WTC11 (cell line): ENCODE results near the gene AKIRIN2. TPM values are rescaled to one million over a fixed set of nuclear protein-coding genes. Genes with fewer than 3 reads are reported as not detected.

Experiments
- ATAC-seq: fragments of 200-7000 bp; cut with Tn5 transposase; 2 replicates; pipeline ENCODE4 v1.10.0; 2021; ENCODE audit warnings: mild to moderate bottlenecking, moderate library complexity
- CTCF ChIA-PET: fragments of 300-600 bp; sonication (Branson Sonifier 250); formaldehyde crosslinking; loops from one replicate; lab custom pipeline; 2021; ENCODE audit warnings: antibody characterized with exemption; lab: Charles Lee
- POLR2A ChIA-PET: fragments of 350-600 bp; sonication (Branson Sonifier 250); formaldehyde crosslinking; loops from one replicate; lab custom pipeline; 2021; ENCODE audit warnings: antibody characterized with exemption; lab: Charles Lee
- DNase-seq: peaks from one replicate; pipeline ENCODE4 v3.0.0; 2021; ENCODE audit warnings: low spot score
- H3K27ac Mint-ChIP-seq: 2 replicates; pipeline ENCODE4 v1.8.0; 2021; ENCODE audit warnings: mixed read lengths
- H3K27me3 Mint-ChIP-seq: 2 replicates; pipeline ENCODE4 v1.8.0; 2021; ENCODE audit warnings: low read depth, mild to moderate bottlenecking, moderate library complexity, mixed read lengths
- H3K36me3 Mint-ChIP-seq: 2 replicates; pipeline ENCODE4 v1.8.0; 2021; ENCODE audit warnings: mixed read lengths
- H3K4me1 Mint-ChIP-seq: 2 replicates; pipeline ENCODE4 v1.8.0; 2022; ENCODE audit warnings: mixed read lengths
- H3K4me3 Mint-ChIP-seq: 2 replicates; pipeline ENCODE4 v1.8.0; 2021; ENCODE audit warnings: mild to moderate bottlenecking, moderate library complexity, mixed read lengths
- H3K9me3 Mint-ChIP-seq: 2 replicates; pipeline ENCODE4 v1.8.0; 2021; ENCODE audit warnings: mixed read lengths
- ARID4B ChIP-seq: sonication (generic); formaldehyde crosslinking; IDR thresholded peaks from 2 replicates; pipeline ENCODE4 v1.8.0; 2023; ENCODE audit warnings: missing genetic modification reagents, mild to moderate bottlenecking, borderline replicate concordance
- ATF2 ChIP-seq: sonication (generic); formaldehyde crosslinking; IDR thresholded peaks from 2 replicates; pipeline ENCODE4 v1.8.1; 2022; ENCODE audit warnings: low read depth, missing genetic modification reagents, borderline replicate concordance
- ATF6 ChIP-seq: sonication (generic); formaldehyde crosslinking; IDR thresholded peaks from 2 replicates; pipeline ENCODE4 v1.8.1; 2023; ENCODE audit warnings: mild to moderate bottlenecking, missing genetic modification reagents
- CBFB ChIP-seq: sonication (generic); formaldehyde crosslinking; IDR thresholded peaks from 2 replicates; pipeline ENCODE4 v1.8.1; 2022; ENCODE audit warnings: mild to moderate bottlenecking, low read depth, missing genetic modification reagents
- CTCF ChIP-seq: fragments of 200-600 bp; IDR thresholded peaks from 2 replicates; pipeline ENCODE4 v1.8.0; 2022; ENCODE audit warnings: antibody characterized with exemption
- ESRRA ChIP-seq: sonication (generic); formaldehyde crosslinking; IDR thresholded peaks from 2 replicates; pipeline ENCODE4 v1.8.1; 2022; ENCODE audit warnings: mild to moderate bottlenecking, missing genetic modification reagents, borderline replicate concordance
- FOXP4 ChIP-seq: sonication (generic); formaldehyde crosslinking; IDR thresholded peaks from 2 replicates; pipeline ENCODE4 v1.8.0; 2022; ENCODE audit warnings: mild to moderate bottlenecking, missing genetic modification reagents
- GABPB1 ChIP-seq: sonication (generic); formaldehyde crosslinking; IDR thresholded peaks from 2 replicates; pipeline ENCODE4 v1.8.1; 2023; ENCODE audit warnings: mild to moderate bottlenecking, missing genetic modification reagents
- IRF2 ChIP-seq: sonication (generic); formaldehyde crosslinking; IDR thresholded peaks from 2 replicates; pipeline ENCODE4 v1.8.0; 2022; ENCODE audit warnings: low read depth, missing genetic modification reagents, borderline replicate concordance
- JAZF1 ChIP-seq: fragments of 250-450 bp; sonication (Bioruptor Pico); IDR thresholded peaks from 2 replicates; pipeline ENCODE4 v1.9.0; 2021; ENCODE audit warnings: moderate library complexity, mild to moderate bottlenecking, inconsistent platforms
- KAT7 ChIP-seq: sonication (generic); formaldehyde crosslinking; IDR thresholded peaks from 2 replicates; pipeline ENCODE4 v1.8.1; 2023; ENCODE audit warnings: missing genetic modification reagents, mild to moderate bottlenecking, borderline replicate concordance
- MAX ChIP-seq: sonication (generic); formaldehyde crosslinking; IDR thresholded peaks from 2 replicates; pipeline ENCODE4 v1.8.0; 2022; ENCODE audit warnings: mild to moderate bottlenecking, missing genetic modification reagents
- NR2C2 ChIP-seq: sonication (generic); formaldehyde crosslinking; IDR thresholded peaks from 2 replicates; pipeline ENCODE4 v1.8.0; 2022; ENCODE audit warnings: mild to moderate bottlenecking, missing genetic modification reagents
- TP53 ChIP-seq: sonication (generic); formaldehyde crosslinking; IDR thresholded peaks from 2 replicates; pipeline ENCODE4 v1.8.1; 2023; ENCODE audit warnings: mild to moderate bottlenecking, missing genetic modification reagents
- ZBTB21 ChIP-seq: sonication (generic); formaldehyde crosslinking; IDR thresholded peaks from 2 replicates; pipeline ENCODE4 v1.8.1; 2023; ENCODE audit warnings: mild to moderate bottlenecking, missing genetic modification reagents, borderline replicate concordance
- ZMAT4 ChIP-seq: fragments of 250-450 bp; sonication (Bioruptor Pico); IDR thresholded peaks from 2 replicates; pipeline ENCODE4 v1.9.0; 2021; ENCODE audit warnings: mild to moderate bottlenecking
- ZNF121 ChIP-seq: sonication (generic); formaldehyde crosslinking; IDR thresholded peaks from 2 replicates; pipeline ENCODE4 v1.8.0; 2023; ENCODE audit warnings: missing genetic modification reagents
- ZNF232 ChIP-seq: sonication (generic); formaldehyde crosslinking; IDR thresholded peaks from 2 replicates; pipeline ENCODE4 v1.8.0; 2022; ENCODE audit warnings: mild to moderate bottlenecking, missing genetic modification reagents
- ZNF263 ChIP-seq: sonication (generic); formaldehyde crosslinking; IDR thresholded peaks from 2 replicates; pipeline ENCODE4 v1.8.1; 2022; ENCODE audit warnings: low read depth, mild to moderate bottlenecking, moderate library complexity, missing genetic modification reagents
- total RNA-seq: library from RNA; stranded (reverse); gene quantifications from 3 replicates; pipeline ENCODE4 v1.2.3, GENCODE V29; 2021

Gene AKIRIN2
- total RNA-seq, 1 experiment from 2014 or later: 90.2 TPM

- peaks cover 19% of the 10 kb centered on the region for H3K9me3 Mint-ChIP-seq
- CTCF ChIA-PET: no interaction called here
- H3K27me3 Mint-ChIP-seq: no peaks in the 10 kb centered on the region; the same call in 1 of the 2 replicates
- DNase-seq: no peak
- H3K4me1 Mint-ChIP-seq: peaks cover 10% of the 10 kb centered on the region; the same call in 1 of the 2 replicates
- POLR2A ChIA-PET: interaction anchor here (0.6 kb wide), 1 partner anchor 32 kb away, joined by 7 read pairs; no protein-coding TSS in a partner anchor
- no peak overlapping the region for H3K27ac Mint-ChIP-seq
- TF ChIP-seq GABPB1 (CRISPR knock-in tag): peak; percentile 57; the same call in 1 of the 2 replicates
- TF ChIP-seq CBFB (CRISPR knock-in tag): no peak
- no peak for TF ChIP-seq NR2C2 (CRISPR knock-in tag)
- TF ChIP-seq, all 79 proteins: peak for 1
- H3K4me3 Mint-ChIP-seq: no peak overlapping the region
- no peak for ATAC-seq
- peaks cover 8% of the 10 kb centered on the region for H3K36me3 Mint-ChIP-seq
Measured at GRCh38 chr6:87731818-87732661, 30.0 kb upstream of the AKIRIN2 start.

- POLR2A ChIA-PET: interaction anchor here (0.6 kb wide), 1 partner anchor 31 kb away, joined by 7 read pairs; no protein-coding TSS in a partner anchor
- Mint-ChIP-seq H3K27ac (no peak overlapping the region), H3K4me3 (no peak overlapping the region), H3K36me3 (peaks cover 8% of the 10 kb centered on the region)
- CTCF ChIA-PET: no interaction called here
- ATAC-seq (no peak), DNase-seq (no peak)
- TF ChIP-seq ZNF121 (no peak), CTCF (no peak), ARID4B (CRISPR knock-in tag) (no peak), JAZF1 (no peak), ESRRA (no peak), KAT7 (CRISPR knock-in tag) (no peak), IRF2 (no peak), ZNF263 (CRISPR knock-in tag) (no peak), MAX (CRISPR knock-in tag) (no peak), ZMAT4 (CRISPR knock-in tag) (no peak), ATF2 (no peak), TP53 (no peak), ATF6 (CRISPR knock-in tag) (no peak), ZBTB21 (CRISPR knock-in tag) (no peak), NR2C2 (CRISPR knock-in tag) (no peak), CBFB (CRISPR knock-in tag) (no peak), FOXP4 (CRISPR knock-in tag) (no peak), ZNF232 (CRISPR knock-in tag) (no peak)
- TF ChIP-seq, all 79 proteins: peak for 0
- H3K4me1 Mint-ChIP-seq: peaks cover 10% of the 10 kb centered on the region; the same call in 1 of the 2 replicates
- H3K27me3 Mint-ChIP-seq: no peaks in the 10 kb centered on the region; the same call in 1 of the 2 replicates
- H3K9me3 Mint-ChIP-seq: peaks cover 17% of the 10 kb centered on the region
Measured at GRCh38 chr6:87731080-87731479, 29.0 kb upstream of the AKIRIN2 start.
